Glutamatergic neuron (in vitro differentiated cells): ENCODE results near the gene COIL. TPM values are rescaled to one million over a fixed set of nuclear protein-coding genes. Genes with fewer than 3 reads are reported as not detected.

Experiments
- DNase-seq: peaks from one replicate; pipeline ENCODE4 v3.0.0; 2022
- H3K27ac Mint-ChIP-seq: one replicate; pipeline ENCODE4 v1.8.0; 2020; ENCODE audit warnings: mild to moderate bottlenecking, mixed read lengths, inconsistent platforms; ENCODE audit not compliant: unreplicated experiment
- H3K27me3 Mint-ChIP-seq: one replicate; pipeline ENCODE4 v1.8.0; 2020; ENCODE audit warnings: mild to moderate bottlenecking, moderate library complexity, mixed read lengths, inconsistent platforms; ENCODE audit not compliant: unreplicated experiment
- H3K36me3 Mint-ChIP-seq: one replicate; pipeline ENCODE4 v1.8.0; 2020; ENCODE audit warnings: mild to moderate bottlenecking, mixed read lengths, inconsistent platforms; ENCODE audit not compliant: unreplicated experiment
- H3K4me1 Mint-ChIP-seq: one replicate; pipeline ENCODE4 v1.8.0; 2020; ENCODE audit warnings: mild to moderate bottlenecking, low read depth, mixed read lengths, inconsistent platforms; ENCODE audit not compliant: unreplicated experiment
- H3K4me3 Mint-ChIP-seq: one replicate; pipeline ENCODE4 v1.8.0; 2020; ENCODE audit warnings: mild to moderate bottlenecking, mixed read lengths, inconsistent platforms; ENCODE audit not compliant: unreplicated experiment
- H3K9me3 Mint-ChIP-seq: one replicate; pipeline ENCODE4 v1.8.0; 2020; ENCODE audit warnings: mild to moderate bottlenecking, moderate library complexity, mixed read lengths, inconsistent platforms; ENCODE audit not compliant: unreplicated experiment
- total RNA-seq: library from RNA; stranded (reverse); fragmentation: NEBNext Ultra II Directional; extraction: Animal tissue kit (Norgen Biotek cat#: 25700); gene quantifications from one replicate; pipeline ENCODE4 v1.2.1, GENCODE V29; 2021; ENCODE audit not compliant: unreplicated experiment
- TF ChIP-seq, protein P1 (sequence below): fragments of 200-600 bp; sonication (generic); IDR thresholded peaks from one replicate; pipeline ENCODE4 v1.5.0; 2021; ENCODE audit not compliant: partially characterized antibody, unreplicated experiment

Gene COIL
- total RNA-seq, 1 donor from 2014 or later, result 9.4 TPM

DNA sequence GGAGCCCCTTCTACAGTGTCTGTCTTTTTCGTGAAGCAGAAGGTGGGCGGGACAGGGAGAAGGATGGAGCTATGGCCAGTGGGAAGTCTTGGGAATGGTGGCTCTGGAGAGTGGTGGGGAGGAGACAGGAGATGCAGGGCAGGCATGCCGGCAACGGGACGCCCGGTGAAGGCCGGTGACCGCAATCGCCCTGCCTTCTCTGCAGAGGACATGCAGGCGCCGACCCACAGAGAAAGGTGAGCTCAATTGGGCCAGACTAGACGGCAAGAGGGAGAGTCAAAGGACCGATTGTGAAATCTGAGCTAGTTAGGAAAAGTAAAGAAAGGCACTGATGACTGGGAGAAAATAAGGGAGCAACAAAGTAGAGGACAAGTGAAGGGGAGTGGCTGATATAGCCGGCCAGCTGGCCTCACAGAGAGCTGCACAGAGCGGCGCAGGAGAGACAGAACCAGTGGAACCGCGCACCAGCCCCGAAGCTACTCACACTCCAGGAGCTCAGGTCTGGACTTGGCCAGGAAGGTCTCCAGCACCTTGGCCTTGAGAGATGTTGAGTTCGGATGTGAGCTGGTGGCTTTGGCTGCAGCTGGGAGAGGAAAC, 65.9 kb downstream of the COIL start:
- Mint-ChIP-seq H3K4me3 (no peak overlapping the region), H3K27ac (no peak overlapping the region), H3K4me1 (no peaks in the 10 kb centered on the region), H3K27me3 (no peaks in the 10 kb centered on the region), H3K36me3 (peaks cover 6% of the 10 kb centered on the region), H3K9me3 (no peaks in the 10 kb centered on the region)
- no peak for DNase-seq
- TF ChIP-seq, protein P1, sequence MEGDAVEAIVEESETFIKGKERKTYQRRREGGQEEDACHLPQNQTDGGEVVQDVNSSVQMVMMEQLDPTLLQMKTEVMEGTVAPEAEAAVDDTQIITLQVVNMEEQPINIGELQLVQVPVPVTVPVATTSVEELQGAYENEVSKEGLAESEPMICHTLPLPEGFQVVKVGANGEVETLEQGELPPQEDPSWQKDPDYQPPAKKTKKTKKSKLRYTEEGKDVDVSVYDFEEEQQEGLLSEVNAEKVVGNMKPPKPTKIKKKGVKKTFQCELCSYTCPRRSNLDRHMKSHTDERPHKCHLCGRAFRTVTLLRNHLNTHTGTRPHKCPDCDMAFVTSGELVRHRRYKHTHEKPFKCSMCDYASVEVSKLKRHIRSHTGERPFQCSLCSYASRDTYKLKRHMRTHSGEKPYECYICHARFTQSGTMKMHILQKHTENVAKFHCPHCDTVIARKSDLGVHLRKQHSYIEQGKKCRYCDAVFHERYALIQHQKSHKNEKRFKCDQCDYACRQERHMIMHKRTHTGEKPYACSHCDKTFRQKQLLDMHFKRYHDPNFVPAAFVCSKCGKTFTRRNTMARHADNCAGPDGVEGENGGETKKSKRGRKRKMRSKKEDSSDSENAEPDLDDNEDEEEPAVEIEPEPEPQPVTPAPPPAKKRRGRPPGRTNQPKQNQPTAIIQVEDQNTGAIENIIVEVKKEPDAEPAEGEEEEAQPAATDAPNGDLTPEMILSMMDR, result no peak

DNA sequence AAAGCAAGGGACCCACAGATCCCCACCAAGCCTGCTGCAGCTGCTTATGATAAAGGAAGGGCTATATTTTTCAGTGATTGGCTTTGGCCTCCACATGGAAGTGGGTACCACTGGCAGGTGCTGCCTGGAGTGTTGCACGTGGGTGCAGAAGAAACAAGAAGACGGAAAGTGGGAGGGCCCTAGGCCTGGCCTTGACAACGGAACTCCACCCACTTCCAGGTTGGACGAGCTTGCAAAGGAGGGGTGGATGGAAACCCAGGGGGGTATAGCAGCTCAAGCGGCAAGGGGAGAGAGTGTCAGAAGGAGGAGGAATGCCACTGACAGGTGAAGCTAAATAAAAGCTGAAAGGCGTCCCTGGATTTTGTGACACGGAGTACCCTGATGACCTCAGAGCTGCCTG, 67.3 kb downstream of the COIL start:
- DNase-seq, result no peak
- no peaks in the 10 kb centered on the region for H3K27me3 Mint-ChIP-seq
- TF ChIP-seq, protein P1, result no peak
- no peaks in the 10 kb centered on the region for H3K4me1 Mint-ChIP-seq
- no peaks in the 10 kb centered on the region for H3K9me3 Mint-ChIP-seq
- H3K4me3 Mint-ChIP-seq, result no peak overlapping the region
- peaks cover 6% of the 10 kb centered on the region for H3K36me3 Mint-ChIP-seq
- H3K27ac Mint-ChIP-seq, result no peak overlapping the region

DNA sequence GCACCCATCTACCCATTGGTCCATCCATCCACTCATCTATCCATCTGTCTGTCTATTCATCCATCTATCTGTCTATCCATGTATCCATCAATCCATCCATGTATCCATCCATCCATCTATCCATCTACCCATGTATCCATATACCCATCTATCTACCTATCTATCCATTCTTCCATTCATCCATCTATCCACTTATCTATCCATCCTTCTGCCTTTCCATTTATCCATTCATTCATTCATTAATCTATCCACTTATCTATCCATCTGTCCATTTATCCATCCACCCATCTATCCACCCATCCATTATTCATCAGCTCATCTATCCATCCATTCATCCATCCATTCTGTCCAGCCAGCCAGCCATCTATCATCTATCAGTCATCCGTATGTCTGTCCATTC, 68.5 kb downstream of the COIL start:
- Mint-ChIP-seq H3K4me3 (no peak overlapping the region), H3K9me3 (peaks cover 4% of the 10 kb centered on the region), H3K27me3 (no peaks in the 10 kb centered on the region), H3K27ac (peak overlapping the region; percentile 24), H3K4me1 (no peaks in the 10 kb centered on the region), H3K36me3 (peaks cover 10% of the 10 kb centered on the region)
- DNase-seq, result no peak
- TF ChIP-seq, protein P1, result no peak

DNA sequence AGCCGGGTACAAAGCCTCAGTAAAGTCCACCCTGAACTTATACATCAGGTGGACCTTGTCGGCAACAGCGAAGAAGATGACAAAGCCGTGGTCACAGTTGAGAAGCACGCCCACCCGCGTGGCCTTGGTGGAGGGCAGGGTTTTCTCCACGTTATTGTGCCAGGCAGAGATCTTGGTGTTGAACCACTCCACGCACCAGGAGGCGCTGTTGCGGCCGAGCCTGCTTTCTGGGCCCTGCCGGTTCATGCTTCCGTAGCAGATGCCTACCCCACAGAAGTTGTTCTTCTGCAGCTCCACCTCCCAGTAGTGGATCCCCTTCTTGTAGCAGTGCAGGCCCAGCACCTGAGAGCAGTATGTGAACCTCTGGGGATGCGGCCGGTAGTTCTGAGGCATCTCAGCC, 69.1 kb downstream of the COIL start:
- peaks cover 7% of the 10 kb centered on the region for H3K9me3 Mint-ChIP-seq
- no peaks in the 10 kb centered on the region for H3K4me1 Mint-ChIP-seq
- no peaks in the 10 kb centered on the region for H3K27me3 Mint-ChIP-seq
- H3K4me3 Mint-ChIP-seq, result no peak overlapping the region
- H3K36me3 Mint-ChIP-seq, result peaks cover 16% of the 10 kb centered on the region
- DNase-seq, result peak; percentile 23
- TF ChIP-seq, protein P1, result no peak
- no peak overlapping the region for H3K27ac Mint-ChIP-seq

DNA sequence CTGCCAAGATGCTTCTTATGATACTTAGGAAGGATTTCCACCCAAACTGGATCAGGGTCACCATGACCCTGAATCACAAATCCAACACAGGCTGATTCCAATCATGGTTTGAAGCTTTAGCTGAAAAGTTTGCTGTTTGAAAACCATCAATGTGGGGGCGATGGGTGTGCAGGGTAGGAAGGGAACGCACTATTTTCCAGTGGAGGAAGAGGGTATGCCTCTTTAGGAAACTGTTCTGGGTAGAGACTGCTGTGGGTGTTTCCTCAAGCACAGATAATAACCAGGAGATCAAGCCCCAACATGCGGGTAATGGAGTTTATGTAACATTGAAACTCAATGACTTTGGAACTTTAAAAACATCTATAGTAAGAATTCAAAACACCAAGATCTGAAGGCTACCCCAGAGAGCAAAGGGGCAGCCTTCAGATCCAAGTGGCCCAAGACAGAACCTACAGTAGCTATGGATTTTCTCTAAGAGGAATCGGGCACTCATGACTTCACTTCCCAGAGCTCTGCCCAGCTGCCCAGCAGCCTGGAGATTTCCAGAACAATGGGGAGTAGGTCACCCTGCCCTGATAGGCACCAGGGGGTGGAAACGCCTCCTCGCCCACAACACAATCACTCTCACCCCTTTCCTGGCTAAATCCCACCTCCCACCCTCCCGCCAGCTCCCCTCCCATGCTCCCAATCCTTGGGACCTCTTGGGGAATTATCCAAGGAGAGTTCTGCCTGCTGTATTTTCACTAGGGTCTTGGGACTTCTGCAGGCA, 69.8 kb downstream of the COIL start:
- no peak for DNase-seq
- peaks cover 7% of the 10 kb centered on the region for H3K9me3 Mint-ChIP-seq

More for the DNA sequence above, 69.8 kb downstream of the COIL start:
- H3K4me3 Mint-ChIP-seq, result no peak overlapping the region
- H3K27ac Mint-ChIP-seq, result no peak overlapping the region
- H3K4me1 Mint-ChIP-seq, result no peaks in the 10 kb centered on the region
- TF ChIP-seq, protein P1, result no peak
- peaks cover 17% of the 10 kb centered on the region for H3K36me3 Mint-ChIP-seq
- no peaks in the 10 kb centered on the region for H3K27me3 Mint-ChIP-seq
